CD4-positive, alpha-beta T cell (primary cell): ENCODE measurements around the gene RAD51B. TPM values are rescaled to one million over a fixed set of nuclear protein-coding genes. Genes with fewer than 3 reads are reported as not detected.

Source experiments
- ATAC-seq: fragments of 200-7000 bp; cut with Tn5 transposase; one replicate; pipeline ENCODE4 v1.10.0; 2022; ENCODE audit warnings: mild to moderate bottlenecking; ENCODE audit not compliant: poor library complexity
- CTCF ChIA-PET: fragments of 350-600 bp; sonication (Branson Sonifier 250); formaldehyde crosslinking; loops from one replicate; lab custom pipeline; 2021; ENCODE audit warnings: antibody characterized with exemption, inconsistent platforms; lab: Charles Lee
- POLR2A ChIA-PET: fragments of 350-600 bp; sonication (Branson Sonifier 250); formaldehyde crosslinking; loops from one replicate; lab custom pipeline; 2021; ENCODE audit warnings: antibody characterized with exemption, inconsistent platforms; lab: Charles Lee
- DNase-seq, 14 experiments: peaks; one replicate each; pipeline ENCODE4 v3.0.0-alpha.2; 2013 to 2020; ENCODE audit warnings: mixed read lengths in 2 of 14
- H3K27ac ChIP-seq, 2 donors: one replicate each; pipeline versions ENCODE4 v1.5.1 to v1.7.0; 2013; ENCODE audit warnings: low read length in 2 of 2, low read depth in 1 of 2, mild to moderate bottlenecking in 1 of 2
- H3K27me3 ChIP-seq, 2 experiments: 1 replicate in 1 of 2; 2 replicates in 1 of 2; pipeline versions ENCODE4 v1.6.1 to v1.7.0; 2013; ENCODE audit warnings: low read length in 2 of 2, control low read depth in 1 of 2, mild to moderate bottlenecking in 1 of 2, moderate library complexity in 1 of 2; ENCODE audit not compliant: insufficient read depth in 2 of 2, control insufficient read depth in 1 of 2
- H3K36me3 ChIP-seq: one replicate; pipeline ENCODE4 v1.6.1; 2013; ENCODE audit warnings: low read length, control low read depth; ENCODE audit not compliant: insufficient read depth
- H3K4me1 ChIP-seq: one replicate; pipeline ENCODE4 v1.6.1; 2013; ENCODE audit warnings: low read length, control low read depth; ENCODE audit not compliant: insufficient read depth
- H3K4me3 ChIP-seq: one replicate; pipeline ENCODE4 v1.5.1; 2013; ENCODE audit warnings: mild to moderate bottlenecking, low read length, moderate library complexity
- H3K9me3 ChIP-seq, 2 experiments: 1 replicate in 1 of 2; 2 replicates in 1 of 2; pipeline versions ENCODE4 v1.6.1 to v1.7.0; 2013; ENCODE audit warnings: low read length in 2 of 2, mild to moderate bottlenecking in 2 of 2, control low read depth in 1 of 2, moderate library complexity in 1 of 2; ENCODE audit not compliant: control insufficient read depth in 1 of 2, insufficient read depth in 1 of 2
- H3K27ac Mint-ChIP-seq: one replicate; pipeline ENCODE4 v1.8.0; 2020; ENCODE audit warnings: mixed read lengths
- H3K27me3 Mint-ChIP-seq: one replicate; pipeline ENCODE4 v1.8.0; 2021; ENCODE audit warnings: mixed read lengths
- H3K36me3 Mint-ChIP-seq: one replicate; pipeline ENCODE4 v1.8.0; 2021; ENCODE audit warnings: low read depth, mixed read lengths
- H3K4me1 Mint-ChIP-seq: one replicate; pipeline ENCODE4 v1.8.0; 2021; ENCODE audit warnings: low read depth, mixed read lengths
- H3K4me3 Mint-ChIP-seq: one replicate; pipeline ENCODE4 v1.8.0; 2020; ENCODE audit warnings: mild to moderate bottlenecking, mixed read lengths
- H3K9me3 Mint-ChIP-seq: one replicate; pipeline ENCODE4 v1.8.0; 2020; ENCODE audit warnings: mixed read lengths
- intact Hi-C, 2 experiments: fragments of 100-400 bp; cut with DNase I in 1 of 2; cut with micrococcal nuclease in 1 of 2; formaldehyde crosslinking; loops; one replicate each; pipeline versions ENCODE4 v1.15.1 to v1.9.0; 2023 to 2025; cut with DNase I, micrococcal nuclease
- total RNA-seq, 174 experiments: library from RNA in 2 of 174; stranded (reverse) in 2 of 174; gene quantifications; one replicate each; pipeline ENCODE4 v1.2.3 and lab custom pipeline; 2021 to 2026
- TF ChIP-seq, protein P1 (sequence below): fragments of 200-600 bp; IDR thresholded peaks from one replicate; pipeline ENCODE4 v1.8.0; 2022; ENCODE audit warnings: antibody characterized with exemption, mild to moderate bottlenecking

RAD51B gene
- total RNA-seq, 2 experiments from 2014 or later, result 18.4 to 20.0 TPM

DNA sequence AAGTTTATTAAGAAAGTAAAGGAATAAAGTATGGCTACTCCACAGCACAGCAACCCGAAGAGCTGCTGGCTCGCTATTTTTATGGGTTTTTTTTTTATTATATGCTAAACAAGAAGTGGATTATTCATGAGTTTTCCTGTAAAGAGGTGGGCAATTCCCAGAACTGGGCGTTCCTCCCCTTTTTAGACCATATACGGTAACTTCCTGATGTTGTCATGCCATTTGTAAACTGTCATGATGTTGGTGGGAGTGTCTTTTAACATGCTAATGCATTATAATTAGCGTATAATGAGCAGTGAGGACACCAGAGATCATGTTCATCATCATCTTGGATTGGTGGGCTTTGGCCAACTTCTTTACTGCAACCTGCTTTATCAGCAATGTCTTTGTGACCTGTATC, 600.8 kb downstream of the RAD51B start:
- intact Hi-C loops, result no loop called here
- POLR2A ChIA-PET, result no interaction called here
- ATAC-seq, result no peak

DNA sequence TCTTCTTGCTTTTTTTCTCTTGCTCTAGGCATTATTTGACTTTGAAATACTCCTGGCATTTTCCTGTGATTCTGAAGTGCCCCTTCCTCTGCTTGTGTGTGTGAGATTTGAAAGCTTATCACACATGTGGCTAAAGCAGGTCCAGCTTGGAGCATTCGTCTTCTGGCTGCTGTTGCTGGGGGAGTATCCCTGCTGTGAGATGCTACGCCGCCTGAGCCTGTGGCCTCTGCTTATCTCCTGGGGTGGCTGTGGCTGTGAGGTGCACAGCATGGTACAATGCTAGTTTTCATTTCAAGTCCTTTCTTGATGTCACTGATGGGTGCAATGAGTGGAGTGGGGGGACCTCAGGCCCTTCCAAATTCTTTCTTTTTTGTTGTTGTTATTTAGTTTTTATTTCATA, 601.5 kb downstream of the RAD51B start:
- H3K4me1 Mint-ChIP-seq, result peaks cover 19% of the 10 kb centered on the region
- Histone ChIP-seq H3K27ac (no peak overlapping the region), H3K27me3 (no peaks in the 10 kb centered on the region), H3K36me3 (no peaks in the 10 kb centered on the region), H3K9me3 (no peaks in the 10 kb centered on the region), H3K4me3 (no peak overlapping the region), H3K4me1 (peaks cover 3% of the 10 kb centered on the region)
- POLR2A ChIA-PET, result no interaction called here
- H3K9me3 Mint-ChIP-seq, result no peaks in the 10 kb centered on the region
- TF ChIP-seq, protein P1, sequence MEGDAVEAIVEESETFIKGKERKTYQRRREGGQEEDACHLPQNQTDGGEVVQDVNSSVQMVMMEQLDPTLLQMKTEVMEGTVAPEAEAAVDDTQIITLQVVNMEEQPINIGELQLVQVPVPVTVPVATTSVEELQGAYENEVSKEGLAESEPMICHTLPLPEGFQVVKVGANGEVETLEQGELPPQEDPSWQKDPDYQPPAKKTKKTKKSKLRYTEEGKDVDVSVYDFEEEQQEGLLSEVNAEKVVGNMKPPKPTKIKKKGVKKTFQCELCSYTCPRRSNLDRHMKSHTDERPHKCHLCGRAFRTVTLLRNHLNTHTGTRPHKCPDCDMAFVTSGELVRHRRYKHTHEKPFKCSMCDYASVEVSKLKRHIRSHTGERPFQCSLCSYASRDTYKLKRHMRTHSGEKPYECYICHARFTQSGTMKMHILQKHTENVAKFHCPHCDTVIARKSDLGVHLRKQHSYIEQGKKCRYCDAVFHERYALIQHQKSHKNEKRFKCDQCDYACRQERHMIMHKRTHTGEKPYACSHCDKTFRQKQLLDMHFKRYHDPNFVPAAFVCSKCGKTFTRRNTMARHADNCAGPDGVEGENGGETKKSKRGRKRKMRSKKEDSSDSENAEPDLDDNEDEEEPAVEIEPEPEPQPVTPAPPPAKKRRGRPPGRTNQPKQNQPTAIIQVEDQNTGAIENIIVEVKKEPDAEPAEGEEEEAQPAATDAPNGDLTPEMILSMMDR, result no peak
- CTCF ChIA-PET, result no interaction called here
- H3K4me3 Mint-ChIP-seq, result no peak overlapping the region
- no peaks in the 10 kb centered on the region for H3K27me3 Mint-ChIP-seq
- intact Hi-C loops, result no loop called here
- H3K36me3 Mint-ChIP-seq, result no peaks in the 10 kb centered on the region
- no peak overlapping the region for H3K27ac Mint-ChIP-seq
- no peak for ATAC-seq
- no peak for DNase-seq

More for the DNA sequence above, 600.8 kb downstream of the RAD51B start:
- Histone ChIP-seq H3K27ac (no peak overlapping the region), H3K4me3 (no peak overlapping the region), H3K36me3 (no peaks in the 10 kb centered on the region), H3K9me3 (no peaks in the 10 kb centered on the region), H3K27me3 (no peaks in the 10 kb centered on the region), H3K4me1 (peaks cover 3% of the 10 kb centered on the region)
- TF ChIP-seq, protein P1, result no peak
- Mint-ChIP-seq H3K36me3 (no peaks in the 10 kb centered on the region), H3K9me3 (no peaks in the 10 kb centered on the region), H3K4me3 (no peak overlapping the region), H3K4me1 (peaks cover 19% of the 10 kb centered on the region), H3K27me3 (no peaks in the 10 kb centered on the region), H3K27ac (no peak overlapping the region)
- no peak for DNase-seq
- CTCF ChIA-PET, result no interaction called here

DNA sequence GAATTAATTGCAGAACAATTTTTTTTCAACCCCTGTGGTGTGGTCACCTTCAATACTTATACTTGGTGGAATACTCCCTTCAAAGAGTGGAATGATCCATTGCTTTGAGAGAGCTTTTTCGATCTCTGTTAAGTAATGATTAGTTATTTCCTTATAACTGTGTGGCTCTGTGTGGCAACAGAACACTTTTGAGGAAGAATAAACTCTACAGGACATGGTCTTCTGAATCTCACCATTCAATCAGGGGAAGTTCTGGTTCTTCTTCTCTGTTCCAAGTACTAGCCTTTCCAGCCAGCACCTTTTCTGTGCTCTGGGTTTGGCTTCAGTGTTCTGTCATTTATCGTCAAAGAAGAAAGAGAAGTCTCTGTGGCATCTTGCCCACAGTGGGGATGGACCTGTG, 604.1 kb downstream of the RAD51B start:
- DNase-seq (no peak), ATAC-seq (no peak)
- peaks cover 0 to 6% of the 10 kb centered on the region in 2 experiments for H3K9me3 ChIP-seq
- H3K4me3 ChIP-seq, result no peak overlapping the region
- H3K27me3 ChIP-seq, result no peaks in the 10 kb centered on the region
- Mint-ChIP-seq H3K36me3 (peaks cover under 1% of the 10 kb centered on the region), H3K27ac (no peak overlapping the region), H3K4me1 (peaks cover 14% of the 10 kb centered on the region), H3K27me3 (no peaks in the 10 kb centered on the region), H3K4me3 (no peak overlapping the region), H3K9me3 (no peaks in the 10 kb centered on the region)
- intact Hi-C loops, result no loop called here
- no peak overlapping the region for H3K27ac ChIP-seq
- H3K36me3 ChIP-seq, result no peaks in the 10 kb centered on the region
- peaks cover 3% of the 10 kb centered on the region for H3K4me1 ChIP-seq
- ChIA-PET CTCF (no interaction called here), POLR2A (no interaction called here)
- TF ChIP-seq, protein P1, result no peak
